Measurements from ENCODE around the gene KIN. TPM values are rescaled to one million over a fixed set of nuclear protein-coding genes. Genes with fewer than 3 reads are reported as not detected.

Gene KIN
- total RNA-seq, 1 donor from 2014 or later, result 15.3 TPM

- peak within 1 kb of the TSS; percentile 27 for H3K4me3 Mint-ChIP-seq (ENCODE audit: low read depth)
- no peaks in the 10 kb centered on the region for H3K9me3 Mint-ChIP-seq (ENCODE audit: low read depth)
- H3K27me3 Mint-ChIP-seq, result no peaks in the 10 kb centered on the region
- peaks cover 51% of the 10 kb centered on the region for H3K4me1 Mint-ChIP-seq (ENCODE audit: low read depth)
- H3K27ac Mint-ChIP-seq, result peak within 1 kb of the TSS; percentile 85
- TF ChIP-seq CTCF (IDR thresholded peaks at IDR 0.05; ENCODE audit: unreplicated experiment), result no peak
- DNase-seq (ENCODE audit: low spot score, unreplicated experiment), result no peak
- no peaks in the 10 kb centered on the region for H3K36me3 Mint-ChIP-seq (ENCODE audit: insufficient read depth)
These were observed 84.7 kb downstream of the KIN start, which contains the start of gene ITIH2 for GRCh38 chr10:7703140-7703539. TSS of gene ITIH2 (plus strand) at chr10:7703316. CDS start at chr10:7703435, 119 bp downstream.

- Mint-ChIP-seq H3K4me3 (ENCODE audit: low read depth) (no peak overlapping the region), H3K9me3 (ENCODE audit: low read depth) (no peaks in the 10 kb centered on the region), H3K27ac (peak overlapping the region; percentile 6), H3K27me3 (no peaks in the 10 kb centered on the region), H3K4me1 (ENCODE audit: low read depth) (peaks cover 45% of the 10 kb centered on the region), H3K36me3 (ENCODE audit: insufficient read depth) (no peaks in the 10 kb centered on the region)
- TF ChIP-seq CTCF (IDR thresholded peaks at IDR 0.05; ENCODE audit: unreplicated experiment), result no peak
- DNase-seq (ENCODE audit: low spot score, unreplicated experiment), result no peak
These were observed 85.4 kb downstream of the KIN start for GRCh38 chr10:7702288-7702812.

GRCh38 chr10:7701158-7701742 is 86.5 kb downstream of the KIN start:
- H3K27ac Mint-ChIP-seq, result peak overlapping the region; percentile 84
- H3K27me3 Mint-ChIP-seq, result no peaks in the 10 kb centered on the region
- TF ChIP-seq CTCF (IDR thresholded peaks at IDR 0.05; ENCODE audit: unreplicated experiment), result no peak
- no peak for DNase-seq (ENCODE audit: low spot score, unreplicated experiment)
- peaks cover 37% of the 10 kb centered on the region for H3K4me1 Mint-ChIP-seq (ENCODE audit: low read depth)
- H3K4me3 Mint-ChIP-seq (ENCODE audit: low read depth), result no peak overlapping the region
- H3K36me3 Mint-ChIP-seq (ENCODE audit: insufficient read depth), result no peaks in the 10 kb centered on the region
- H3K9me3 Mint-ChIP-seq (ENCODE audit: low read depth), result no peaks in the 10 kb centered on the region

Other genes starting within 250 kb of the KIN start
- gene ITIH5, start 121.0 kb downstream of the KIN start, total RNA-seq, result 1.5 and 2.3 TPM in 2 replicates
- 4.6 and 4.9 TPM in 2 replicates for gene ITIH2, start 84.7 kb downstream of the KIN start, total RNA-seq
- gene ATP5F1C, start 184 bp upstream of the KIN start, total RNA-seq, result 220 and 221 TPM in 2 replicates
- 8.5 and 9.4 TPM in 2 replicates for gene TAF3, start 30.5 kb upstream of the KIN start, total RNA-seq